ENCODE data around the gene SLC16A10. TPM values are rescaled to one million over a fixed set of nuclear protein-coding genes. Genes with fewer than 3 reads are reported as not detected.
"Not testable (repeated sequence)": the region's sequence is repeated elsewhere in the genome, so short reads cannot be mapped to it uniquely, and the experiment has no call there.

Gene SLC16A10
- total RNA-seq, 1 donor from 2014 or later = 1.8 TPM

GRCh38 chr6:111212625-111213024 is 125.3 kb downstream of the SLC16A10 start:
- DNase-seq (ENCODE audit: low spot score) = no peak

DNA sequence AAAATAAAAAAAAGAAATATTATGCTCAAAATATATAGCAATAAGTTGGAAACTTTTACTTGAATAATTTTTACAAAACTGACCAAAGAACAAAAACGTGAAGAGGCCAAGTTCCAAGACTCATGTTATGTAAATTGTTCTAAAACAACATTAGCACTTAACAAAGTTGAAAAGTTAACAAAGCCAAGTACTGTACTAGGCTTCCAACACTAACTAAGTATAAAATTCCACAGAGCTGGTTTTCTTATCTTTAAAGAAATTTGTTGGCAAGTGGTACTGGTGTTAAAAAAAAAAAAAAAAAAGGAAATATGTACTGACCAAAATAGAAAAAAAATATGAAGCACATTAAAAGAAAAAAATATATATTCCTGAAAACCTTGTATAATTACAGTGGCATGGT is 127.8 kb downstream of the SLC16A10 start:
- no peak for DNase-seq (ENCODE audit: low spot score)

DNA sequence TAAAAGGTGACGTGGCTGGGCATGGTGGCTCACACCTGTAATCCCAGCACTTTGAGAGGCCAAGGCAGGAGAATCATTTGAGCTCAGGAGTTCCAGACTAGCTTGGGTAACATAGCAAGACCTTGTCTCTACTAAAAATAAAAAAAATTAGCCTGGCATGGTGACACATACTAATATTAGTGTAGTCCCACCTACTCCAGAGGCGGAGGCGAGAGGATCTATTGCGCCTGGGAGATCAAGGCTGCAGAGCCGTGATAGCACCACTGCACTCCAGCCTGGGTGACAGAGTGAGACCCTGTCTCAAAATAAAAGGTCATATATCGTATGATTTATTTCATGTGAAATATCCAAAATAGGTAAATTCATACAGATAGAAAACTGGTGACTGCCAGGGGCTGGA is 132.5 kb downstream of the SLC16A10 start:
- DNase-seq (ENCODE audit: low spot score) = no peak

GRCh38 chr6:111220383-111221031 is 133.2 kb downstream of the SLC16A10 start:
- DNase-seq (ENCODE audit: low spot score) = no peak

GRCh38 chr6:111221804-111222203 is 134.5 kb downstream of the SLC16A10 start:
- DNase-seq (ENCODE audit: low spot score) = no peak

GRCh38 chr6:111222341-111222740 is 135.0 kb downstream of the SLC16A10 start:
- no peak for DNase-seq (ENCODE audit: low spot score)

- DNase-seq (ENCODE audit: low spot score) = no peak
Measured at GRCh38 chr6:111228094-111228493, 140.8 kb downstream of the SLC16A10 start.

- DNase-seq (ENCODE audit: low spot score) = no peak
Measured at GRCh38 chr6:111230351-111231089, 143.2 kb downstream of the SLC16A10 start.

GRCh38 chr6:111231090-111231459 is 143.8 kb downstream of the SLC16A10 start:
- DNase-seq (ENCODE audit: low spot score) = no peak

DNA sequence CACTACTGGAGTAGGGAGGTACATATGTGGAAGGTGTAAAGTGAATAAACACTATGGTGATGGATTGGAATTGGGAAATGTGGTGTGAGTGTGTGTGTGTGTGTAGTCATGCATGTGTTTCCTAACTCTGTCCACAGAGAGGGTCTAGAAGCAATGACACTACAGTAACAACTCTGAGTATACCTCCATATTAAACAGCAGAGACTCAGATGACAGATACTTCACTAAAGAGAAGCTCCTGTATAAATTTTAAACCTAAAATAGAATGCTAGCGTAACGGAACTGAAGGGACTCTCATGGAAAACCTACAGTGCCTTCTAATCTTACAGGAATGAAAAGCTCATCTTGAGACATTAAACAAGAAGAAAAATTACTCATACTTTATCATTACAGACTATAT is 150.5 kb downstream of the SLC16A10 start:
- DNase-seq (ENCODE audit: low spot score) = no peak

DNA sequence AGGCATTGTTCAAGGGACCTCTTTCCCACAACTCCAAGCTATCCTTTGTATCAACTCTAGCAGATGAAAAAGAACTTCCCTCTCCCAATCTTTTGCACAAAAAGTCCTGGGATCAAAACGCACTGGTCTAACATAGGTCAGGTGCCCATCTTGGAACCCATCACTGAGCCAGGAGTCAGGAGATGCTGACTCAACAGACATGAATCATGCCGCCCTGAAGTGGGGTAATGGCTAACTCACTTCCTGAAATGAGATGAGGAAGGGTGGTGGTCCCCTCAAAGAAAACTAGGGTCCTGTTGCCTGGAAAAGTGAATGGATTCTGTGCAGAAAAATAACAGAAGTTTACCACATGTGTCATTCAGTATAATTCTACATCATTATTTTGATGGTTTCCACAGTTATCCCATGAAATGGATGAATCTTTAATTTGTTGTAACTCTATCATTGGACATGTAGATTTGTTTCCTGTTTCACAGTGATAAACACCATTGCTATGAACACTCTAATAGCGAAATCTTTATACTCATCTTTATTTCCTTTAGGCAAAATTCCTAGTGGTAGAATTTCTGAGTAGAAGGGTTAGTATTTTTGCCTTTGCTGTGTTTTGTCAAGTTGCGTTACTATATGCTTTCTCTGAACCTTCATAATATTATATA is 151.3 kb downstream of the SLC16A10 start:
- no peak for DNase-seq (ENCODE audit: low spot score)

DNA sequence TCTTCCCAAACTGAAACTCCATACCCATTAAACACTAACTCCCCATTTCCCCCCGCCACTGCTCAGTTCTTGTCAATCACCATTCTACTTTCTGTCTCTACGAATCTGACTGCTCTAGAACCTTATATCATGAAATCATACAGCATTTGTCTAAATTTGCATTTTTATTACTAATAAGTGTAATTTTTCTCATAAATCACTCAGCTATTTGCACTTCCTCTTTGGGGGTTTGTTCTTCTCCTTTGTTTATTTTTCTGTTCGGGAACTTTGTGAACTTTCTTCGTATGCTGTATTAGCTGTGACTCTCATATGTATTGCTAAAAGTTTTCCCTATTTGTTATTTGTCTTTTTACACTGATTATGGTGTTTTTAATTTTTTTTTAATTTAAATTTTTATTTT is 152.2 kb downstream of the SLC16A10 start:
- DNase-seq (ENCODE audit: low spot score) = no peak

DNA sequence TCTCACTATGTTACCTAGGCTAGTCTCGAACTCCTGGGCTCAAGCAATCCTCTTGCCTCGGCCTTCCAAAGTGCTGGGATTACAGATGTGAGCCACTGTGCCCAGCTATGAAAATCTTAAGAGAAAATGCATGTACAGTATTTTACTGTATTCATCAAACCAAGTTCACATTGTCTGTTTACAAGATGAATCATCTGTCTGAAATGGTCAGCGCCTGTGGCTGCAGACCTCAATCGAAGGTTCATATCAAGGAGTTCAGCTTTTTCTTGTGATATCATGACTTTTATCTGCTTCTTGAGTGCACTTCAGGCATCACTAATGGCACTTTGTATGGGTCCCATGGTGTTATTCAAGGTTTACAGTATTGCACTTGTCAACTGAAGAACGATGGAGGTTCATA is 155.1 kb downstream of the SLC16A10 start:
- no peak for DNase-seq (ENCODE audit: low spot score)

DNA sequence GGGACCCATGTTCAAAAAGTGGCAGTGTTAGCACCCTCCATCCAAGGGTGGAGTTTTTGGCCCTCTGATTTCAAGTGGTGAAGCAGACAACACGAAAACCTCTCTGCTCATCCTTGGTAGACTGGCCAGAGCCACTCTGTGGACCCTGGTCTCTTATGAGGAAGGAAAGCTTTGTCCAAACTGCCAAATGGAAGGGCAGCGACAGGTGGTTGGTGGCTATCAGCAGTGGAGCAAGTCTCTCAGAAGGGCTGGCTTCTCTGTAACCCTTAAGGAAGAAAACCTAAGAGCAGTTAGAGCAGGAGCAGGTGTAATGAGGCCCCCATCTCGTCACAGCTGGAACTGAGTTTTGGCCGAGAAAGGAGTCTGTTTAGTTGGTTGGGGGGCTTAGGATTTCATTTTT is 155.8 kb downstream of the SLC16A10 start:
- DNase-seq (ENCODE audit: low spot score) = no peak

- no peak for DNase-seq (ENCODE audit: low spot score)
Measured at GRCh38 chr6:111248789-111249188, 161.5 kb downstream of the SLC16A10 start.

GRCh38 chr6:111250791-111251354 is 163.6 kb downstream of the SLC16A10 start:
- DNase-seq (ENCODE audit: low spot score) = no peak

DNA sequence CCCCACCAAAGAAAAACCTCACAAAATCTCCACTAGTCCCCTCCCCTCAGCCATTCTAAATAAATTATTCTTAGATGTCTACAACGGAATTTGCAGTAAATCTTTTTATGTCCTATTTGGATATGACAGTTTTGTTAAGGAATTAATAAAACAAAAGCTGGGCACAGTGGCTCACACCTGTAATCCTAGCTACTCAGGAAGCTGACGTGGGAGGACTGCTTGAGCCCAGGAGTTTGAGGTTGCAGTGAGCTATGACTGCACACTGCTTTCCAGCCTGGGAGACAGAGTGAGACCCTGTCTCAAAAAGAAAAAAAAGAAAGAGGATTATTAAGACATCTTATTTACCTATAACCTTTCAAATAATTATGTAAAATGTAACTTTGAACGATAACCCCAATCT is 165.4 kb downstream of the SLC16A10 start:
- no peak for DNase-seq (ENCODE audit: low spot score)

DNA sequence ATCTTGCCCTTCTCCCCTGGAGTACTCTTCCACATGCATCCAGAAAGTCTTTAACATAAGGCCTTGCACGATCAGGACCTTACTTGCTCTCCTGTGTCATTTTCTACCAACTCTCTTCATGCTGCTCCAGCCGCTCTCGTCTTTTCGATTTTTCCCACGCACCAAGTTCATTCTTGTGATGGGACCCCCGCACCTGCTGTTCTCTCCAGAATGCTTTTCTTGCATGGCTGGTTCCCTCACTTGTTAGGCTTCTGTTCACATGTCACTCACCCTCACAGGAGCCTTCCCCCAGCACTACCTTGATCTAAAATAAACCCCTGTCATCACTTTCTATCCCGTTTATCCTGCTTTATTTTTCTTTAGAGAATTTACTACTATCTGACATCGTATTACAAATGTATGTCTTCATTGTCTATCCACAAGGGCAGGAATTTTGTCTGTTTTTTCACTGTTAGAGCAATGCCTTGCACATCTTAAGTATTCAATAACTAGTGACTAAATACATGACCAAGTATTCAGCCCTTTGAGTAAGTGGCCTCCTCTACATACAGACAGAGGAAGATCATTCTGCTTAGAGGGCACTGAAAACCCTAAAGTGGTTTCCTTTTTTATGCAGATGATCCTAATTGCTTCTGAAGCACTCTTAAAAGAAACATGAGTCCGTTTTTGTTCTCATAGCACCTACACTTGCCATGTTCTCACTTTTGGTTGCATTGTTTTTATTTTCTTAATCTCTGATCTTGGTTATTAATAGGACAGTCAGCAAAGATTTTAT is 166.9 kb downstream of the SLC16A10 start:
- DNase-seq (ENCODE audit: low spot score) = no peak

GRCh38 chr6:111254779-111255166 is 167.5 kb downstream of the SLC16A10 start:
- DNase-seq (ENCODE audit: low spot score) = no peak

GRCh38 chr6:111255838-111256237 is 168.5 kb downstream of the SLC16A10 start:
- not testable (repeated sequence) for DNase-seq (ENCODE audit: low spot score)

GRCh38 chr6:111256646-111257045 is 169.3 kb downstream of the SLC16A10 start:
- no peak for DNase-seq (ENCODE audit: low spot score)

DNA sequence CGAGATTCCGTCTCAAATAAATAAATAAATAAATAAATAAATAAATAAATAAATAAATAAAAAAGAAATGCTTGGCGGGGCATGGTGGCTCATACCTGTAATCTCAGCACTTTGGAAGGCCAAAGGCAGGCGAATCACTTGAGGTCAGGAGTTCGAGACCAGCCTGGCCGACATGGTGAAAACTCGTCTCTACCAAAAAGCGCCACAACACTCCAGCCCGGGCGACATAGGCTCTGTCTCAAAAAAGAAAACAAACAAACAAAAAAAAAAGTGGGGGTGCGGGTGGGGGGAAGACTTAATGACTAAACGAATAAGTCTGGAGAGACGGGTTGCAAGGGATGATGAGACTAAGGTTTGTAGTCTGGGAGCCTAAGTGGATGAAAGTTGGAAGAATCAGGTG is 170.7 kb downstream of the SLC16A10 start:
- DNase-seq (ENCODE audit: low spot score) = no peak
